PC-9 (cell line): Measurements from ENCODE around the gene CBX2. TPM values are rescaled to one million over a fixed set of nuclear protein-coding genes. Genes with fewer than 3 reads are reported as not detected.

Source experiments
- BruUV-seq: library from RNA; stranded (reverse); fragments of 400-500 nt; replicated peaks from 2 replicates; lab custom pipeline; 2021; lab: Mats Ljungman, UMichigan
- CTCF ChIA-PET: fragments of 300-600 bp; sonication (Branson Sonifier 250); formaldehyde crosslinking; loops from one replicate; lab custom pipeline; 2022; ENCODE audit warnings: antibody characterized with exemption; lab: Charles Lee
- POLR2A ChIA-PET: fragments of 300-600 bp; sonication (Branson Sonifier 250); formaldehyde crosslinking; loops from one replicate; lab custom pipeline; 2022; ENCODE audit warnings: antibody characterized with exemption; ENCODE audit not compliant: unreplicated experiment; lab: Charles Lee
- DNase-seq, 2 experiments: peaks; one replicate each; pipeline versions ENCODE4 v3.0.0 to v3.0.0-alpha.2; 2015 to 2022; ENCODE audit warnings: mixed read lengths in 1 of 2
- H2AFZ ChIP-seq: fragments of 200-600 bp; sonication (generic); 2 replicates; pipeline ENCODE4 v1.8.1; 2017; ENCODE audit warnings: antibody characterized with exemption
- H3F3A ChIP-seq: fragments of 200-600 bp; sonication (generic); 2 replicates; pipeline ENCODE4 v1.8.1; 2017; ENCODE audit warnings: antibody characterized with exemption, mild to moderate bottlenecking, low read depth; ENCODE audit not compliant: insufficient read depth
- H3K27ac ChIP-seq: fragments of 200-600 bp; sonication (generic); 2 replicates; pipeline ENCODE4 v1.6.1; 2016; ENCODE audit warnings: mixed run types
- H3K27me3 ChIP-seq: fragments of 200-600 bp; sonication (generic); 2 replicates; pipeline ENCODE4 v1.6.1; 2016; ENCODE audit warnings: low read depth, mixed run types; ENCODE audit not compliant: insufficient read depth
- H3K36me3 ChIP-seq: fragments of 200-600 bp; sonication (generic); 2 replicates; pipeline ENCODE4 v1.6.1; 2016; ENCODE audit warnings: low read depth, mixed run types
- H3K4me1 ChIP-seq: fragments of 200-600 bp; sonication (generic); replicated peaks from 2 replicates; pipeline ENCODE4 v1.6.1; 2016; ENCODE audit warnings: mixed run types; ENCODE audit not compliant: insufficient read depth
- H3K4me2 ChIP-seq: fragments of 200-600 bp; sonication (generic); 2 replicates; pipeline ENCODE4 v1.6.1; 2017; ENCODE audit warnings: mixed run types
- H3K4me3 ChIP-seq: fragments of 200-600 bp; sonication (generic); 2 replicates; pipeline ENCODE4 v1.6.1; 2016; ENCODE audit warnings: mixed run types
- H3K79me2 ChIP-seq: fragments of 200-600 bp; sonication (generic); 2 replicates; pipeline ENCODE4 v1.6.1; 2017; ENCODE audit warnings: low read depth, mixed run types
- H3K9me2 ChIP-seq: fragments of 200-600 bp; sonication (generic); 2 replicates; pipeline ENCODE4 v1.8.1; 2017; ENCODE audit warnings: mild to moderate bottlenecking; ENCODE audit not compliant: insufficient read depth
- H3K9me3 ChIP-seq: fragments of 200-600 bp; sonication (generic); 2 replicates; pipeline ENCODE4 v1.8.1; 2016; ENCODE audit warnings: low read depth; ENCODE audit not compliant: insufficient read depth
- H4K20me1 ChIP-seq: fragments of 200-600 bp; sonication (generic); 2 replicates; pipeline ENCODE4 v1.8.1; 2017; ENCODE audit not compliant: insufficient read depth
- EZH2 ChIP-seq: fragments of 200-600 bp; sonication (generic); IDR thresholded peaks from 2 replicates; pipeline ENCODE4 v1.8.0; 2017; ENCODE audit warnings: antibody characterized with exemption, low read depth
- intact Hi-C: fragments of 100-400 bp; cut with micrococcal nuclease; formaldehyde crosslinking; loops from one replicate; pipeline ENCODE4 v1.10.0; 2022; ENCODE audit not compliant: unreplicated experiment
- total RNA-seq: library from RNA; stranded (reverse); gene quantifications from 2 replicates; pipeline ENCODE4 v1.2.3, GENCODE V29; 2021
- TF ChIP-seq, protein P1 (sequence below): fragments of 200-600 bp; sonication (generic); conservative IDR thresholded peaks from 2 replicates; pipeline ENCODE4 v1.6.1; 2017; ENCODE audit warnings: mixed run types, antibody characterized with exemption, mild to moderate bottlenecking, moderate library complexity

Gene CBX2
- total RNA-seq, 1 experiment from 2014 or later, result 32.6 TPM

DNA sequence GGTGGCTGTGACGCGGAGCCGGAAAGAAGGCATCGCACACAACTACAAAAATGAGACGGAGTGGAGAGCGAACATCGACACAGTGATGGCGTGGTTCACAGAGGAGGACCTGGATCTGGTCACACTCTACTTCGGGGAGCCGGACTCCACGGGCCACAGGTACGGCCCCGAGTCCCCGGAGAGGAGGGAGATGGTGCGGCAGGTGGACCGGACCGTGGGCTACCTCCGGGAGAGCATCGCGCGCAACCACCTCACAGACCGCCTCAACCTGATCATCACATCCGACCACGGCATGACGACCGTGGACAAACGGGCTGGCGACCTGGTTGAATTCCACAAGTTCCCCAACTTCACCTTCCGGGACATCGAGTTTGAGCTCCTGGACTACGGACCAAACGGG is 42.9 kb upstream of the CBX2 start:
- no peaks in the 10 kb centered on the region for H3K36me3 ChIP-seq
- no peak overlapping the region for H3K4me2 ChIP-seq
- ChIA-PET POLR2A (no interaction called here), CTCF (interaction anchor here (0.7 kb wide), 1 partner anchor 111 kb away, joined by 3 read pairs; no protein-coding TSS in a partner anchor)
- H3K27me3 ChIP-seq, result no peaks in the 10 kb centered on the region
- H3K4me1 ChIP-seq, result peaks cover 21% of the 10 kb centered on the region
- no peaks in the 10 kb centered on the region for H3K79me2 ChIP-seq
- no peak overlapping the region for H3K4me3 ChIP-seq
- no TSS peak for BruUV-seq
- H3K27ac ChIP-seq, result no peak overlapping the region
- TF ChIP-seq, protein P1, sequence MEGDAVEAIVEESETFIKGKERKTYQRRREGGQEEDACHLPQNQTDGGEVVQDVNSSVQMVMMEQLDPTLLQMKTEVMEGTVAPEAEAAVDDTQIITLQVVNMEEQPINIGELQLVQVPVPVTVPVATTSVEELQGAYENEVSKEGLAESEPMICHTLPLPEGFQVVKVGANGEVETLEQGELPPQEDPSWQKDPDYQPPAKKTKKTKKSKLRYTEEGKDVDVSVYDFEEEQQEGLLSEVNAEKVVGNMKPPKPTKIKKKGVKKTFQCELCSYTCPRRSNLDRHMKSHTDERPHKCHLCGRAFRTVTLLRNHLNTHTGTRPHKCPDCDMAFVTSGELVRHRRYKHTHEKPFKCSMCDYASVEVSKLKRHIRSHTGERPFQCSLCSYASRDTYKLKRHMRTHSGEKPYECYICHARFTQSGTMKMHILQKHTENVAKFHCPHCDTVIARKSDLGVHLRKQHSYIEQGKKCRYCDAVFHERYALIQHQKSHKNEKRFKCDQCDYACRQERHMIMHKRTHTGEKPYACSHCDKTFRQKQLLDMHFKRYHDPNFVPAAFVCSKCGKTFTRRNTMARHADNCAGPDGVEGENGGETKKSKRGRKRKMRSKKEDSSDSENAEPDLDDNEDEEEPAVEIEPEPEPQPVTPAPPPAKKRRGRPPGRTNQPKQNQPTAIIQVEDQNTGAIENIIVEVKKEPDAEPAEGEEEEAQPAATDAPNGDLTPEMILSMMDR, result no peak
- TF ChIP-seq EZH2, result no peak
- no peaks in the 10 kb centered on the region for H4K20me1 ChIP-seq
- no peak overlapping the region for H2AFZ ChIP-seq
- H3K9me3 ChIP-seq, result no peaks in the 10 kb centered on the region
- DNase-seq, result no peak
- H3K9me2 ChIP-seq, result no peaks in the 10 kb centered on the region
- peaks cover 17% of the 10 kb centered on the region for H3F3A ChIP-seq
- intact Hi-C loops, result no loop called here

DNA sequence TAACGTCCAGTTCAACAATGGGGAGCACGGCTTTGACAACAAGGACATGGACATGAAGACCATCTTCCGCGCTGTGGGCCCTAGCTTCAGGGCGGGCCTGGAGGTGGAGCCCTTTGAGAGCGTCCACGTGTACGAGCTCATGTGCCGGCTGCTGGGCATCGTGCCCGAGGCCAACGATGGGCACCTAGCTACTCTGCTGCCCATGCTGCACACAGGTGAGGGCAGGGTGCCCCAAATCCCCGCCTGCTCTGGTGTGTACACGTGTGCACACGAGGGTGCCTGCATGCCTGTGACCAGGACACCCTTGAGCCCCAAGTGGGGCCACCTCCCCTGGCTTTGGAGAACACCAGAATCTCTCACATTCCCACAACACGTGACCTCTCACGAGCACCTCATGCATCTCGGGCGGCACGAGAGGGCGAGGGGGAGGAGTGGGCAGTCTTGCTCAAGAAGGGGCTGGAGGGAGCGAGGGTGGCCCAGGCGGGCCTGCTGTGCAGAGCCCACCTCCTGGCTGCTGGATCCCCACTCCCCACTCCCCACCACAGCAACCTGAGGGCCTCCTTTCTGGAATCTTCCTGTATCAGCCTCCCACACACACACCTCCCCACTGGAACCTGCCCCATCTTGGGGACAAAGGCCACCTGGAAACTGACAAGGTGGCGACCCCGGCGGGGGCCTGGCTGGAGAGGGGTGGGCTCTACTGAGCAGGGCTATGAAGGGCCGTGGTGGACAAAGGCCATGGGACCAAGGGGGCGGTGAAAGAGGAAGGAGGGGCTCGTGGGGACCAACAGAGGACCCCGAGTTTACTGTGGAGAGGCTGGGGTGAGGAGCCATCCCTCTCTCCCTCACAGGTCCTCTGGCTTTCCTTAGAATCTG is 40.7 kb upstream of the CBX2 start:
- no peak overlapping the region for H2AFZ ChIP-seq
- ChIA-PET CTCF (no interaction called here), POLR2A (no interaction called here)
- H3K79me2 ChIP-seq, result no peaks in the 10 kb centered on the region
- no TSS peak for BruUV-seq
- no peaks in the 10 kb centered on the region for H3K9me2 ChIP-seq
- peaks cover 25% of the 10 kb centered on the region for H3F3A ChIP-seq
- H3K4me3 ChIP-seq, result no peak overlapping the region
- no peak for DNase-seq
- H4K20me1 ChIP-seq, result no peaks in the 10 kb centered on the region
- no peak overlapping the region for H3K27ac ChIP-seq
- no peaks in the 10 kb centered on the region for H3K27me3 ChIP-seq
- H3K4me2 ChIP-seq, result no peak overlapping the region
- TF ChIP-seq EZH2, result no peak
- TF ChIP-seq, protein P1, result no peak
- intact Hi-C loops, result no loop called here
- no peaks in the 10 kb centered on the region for H3K36me3 ChIP-seq
- peaks cover 33% of the 10 kb centered on the region for H3K4me1 ChIP-seq
- no peaks in the 10 kb centered on the region for H3K9me3 ChIP-seq

DNA sequence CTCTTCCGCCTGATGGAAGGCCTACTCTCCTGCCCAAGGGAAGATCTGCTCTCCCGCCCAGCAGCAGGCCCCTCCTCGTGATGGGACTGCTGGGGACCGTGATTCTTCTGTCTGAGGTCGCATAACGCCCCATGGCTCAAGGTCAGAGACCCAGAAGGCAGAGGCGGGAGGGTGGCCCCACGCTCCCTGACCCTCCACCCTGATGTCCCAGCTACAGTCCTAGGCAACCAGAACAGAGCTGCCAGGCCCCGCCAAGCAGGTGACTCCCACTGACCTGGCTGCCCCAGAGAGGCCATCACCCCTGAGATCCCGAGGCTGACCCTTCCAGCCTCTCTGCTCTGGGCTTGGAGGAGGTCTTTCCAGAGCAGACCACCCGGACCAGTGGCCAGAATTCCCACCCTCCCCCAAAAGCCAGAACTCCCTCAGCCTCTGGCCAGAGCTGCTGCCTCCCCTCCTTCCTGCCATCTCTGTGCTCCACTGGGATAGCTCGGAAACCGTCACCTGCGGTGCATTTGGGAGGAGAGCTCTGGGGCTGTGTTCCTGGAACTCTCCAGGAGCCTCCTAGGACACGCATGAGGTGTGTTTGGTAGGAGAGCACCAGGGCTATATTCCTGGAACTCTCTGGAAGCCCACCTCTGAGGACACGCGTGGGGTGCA is 39.9 kb upstream of the CBX2 start:
- H3K9me2 ChIP-seq, result no peaks in the 10 kb centered on the region
- peak overlapping the region; percentile 72 for H3K4me2 ChIP-seq
- H3F3A ChIP-seq, result peaks cover 25% of the 10 kb centered on the region
- ChIA-PET CTCF (interaction anchor here (0.6 kb wide), 1 partner anchor 273 kb away, joined by 6 read pairs; no protein-coding TSS in a partner anchor), POLR2A (no interaction called here)
- no TSS peak for BruUV-seq
- H2AFZ ChIP-seq, result no peak overlapping the region
- H3K27me3 ChIP-seq, result no peaks in the 10 kb centered on the region
- H3K79me2 ChIP-seq, result no peaks in the 10 kb centered on the region
- peaks cover 34% of the 10 kb centered on the region for H3K4me1 ChIP-seq
- no peak overlapping the region for H3K4me3 ChIP-seq
- intact Hi-C loops, result loop anchor here (2.0 kb wide), 1 partner anchor 255 kb away; no protein-coding TSS in a partner anchor
- no peak overlapping the region for H3K27ac ChIP-seq
- DNase-seq, result no peak
- H3K36me3 ChIP-seq, result no peaks in the 10 kb centered on the region
- no peaks in the 10 kb centered on the region for H4K20me1 ChIP-seq
- H3K9me3 ChIP-seq, result no peaks in the 10 kb centered on the region
- TF ChIP-seq EZH2, result no peak
- TF ChIP-seq, protein P1, result no peak
